ENCODE measurements around the gene FOXN3. TPM values are rescaled to one million over a fixed set of nuclear protein-coding genes. Genes with fewer than 3 reads are reported as not detected.
A peak's percentile ranks its signal among the peaks of the same experiment; 100 is the strongest.

FOXN3 gene
- polyA plus RNA-seq, 3 donors = 38.7 to 57.4 (median 42.0) TPM

GRCh38 chr14:89340200-89341181 lies 76.5 kb downstream of the FOXN3 start:
- Histone ChIP-seq H3K4me2 (replicated peaks; ENCODE audit: extremely low read depth, low read length, poor library complexity, severe bottlenecking) (no peak overlapping the region), H3K9me3 (replicated peaks in 1 of 2; ENCODE audit: control insufficient read depth in 1 of 2, insufficient read depth in 1 of 2, low read length in 2 of 2) (no peaks in the 10 kb centered on the region), H3K27ac (ENCODE audit: low read depth in 1 of 2, low read length in 2 of 2) (peak overlapping the region in 1 of 2 donors; percentile 37), H3K27me3 (ENCODE audit: control insufficient read depth in 2 of 2, insufficient read depth in 2 of 2, low read length in 2 of 2) (no peaks in the 10 kb centered on the region), H3K36me3 (replicated peaks in 1 of 2; ENCODE audit: control insufficient read depth in 1 of 2, insufficient read depth in 2 of 2, low read length in 2 of 2) (peaks cover 0 to 12% of the 10 kb centered on the region in 2 donors), H4K20me1 (ENCODE audit: insufficient read depth, low read length) (peaks cover 98% of the 10 kb centered on the region), H3K79me2 (ENCODE audit: insufficient read depth, low read length) (peaks cover 91% of the 10 kb centered on the region), H3K9ac (ENCODE audit: insufficient read depth, low read length, poor library complexity, severe bottlenecking) (no peak overlapping the region), H3K4me1 (ENCODE audit: control insufficient read depth in 1 of 2, insufficient read depth in 2 of 2, low read length in 2 of 2) (peaks cover 18 to 22% of the 10 kb centered on the region in 2 donors), H2AFZ (ENCODE audit: insufficient read depth, low read depth, low read length, poor library complexity, severe bottlenecking) (no peak overlapping the region), H3K4me3 (replicated peaks in 1 of 3; ENCODE audit: low read depth in 2 of 3, low read length in 3 of 3) (no peak overlapping the region)
- Mint-ChIP-seq H3K27me3 (ENCODE audit: low read depth in 3 of 3) (no peaks in the 10 kb centered on the region), H3K4me1 (peaks cover 36% of the 10 kb centered on the region), H3K36me3 (peaks cover 20 to 32% of the 10 kb centered on the region in 2 donors), H3K27ac (peak overlapping the region in 6 of 7 donors; percentile 33 to 82 (median 47)), H3K4me3 (no peak overlapping the region), H3K9me3 (no peaks in the 10 kb centered on the region)
- intact Hi-C loops (cut with micrococcal nuclease) = loop anchor here in 1 of 2 donors (5.0 kb wide), 1 partner anchor 33 kb away; no protein-coding TSS in a partner anchor
- WGBS (ENCODE audit: insufficient coverage) = 91% methylated on average over 5 of the region's 12 CpGs
- TF ChIP-seq CTCF (IDR thresholded peaks at IDR 0.05) = no peak
- no peak for DNase-seq

- Histone ChIP-seq H3K4me1 (ENCODE audit: control insufficient read depth in 1 of 2, insufficient read depth in 2 of 2, low read length in 2 of 2) (peaks cover 18 to 22% of the 10 kb centered on the region in 2 donors), H3K4me3 (replicated peaks in 1 of 3; ENCODE audit: low read depth in 2 of 3, low read length in 3 of 3) (no peak overlapping the region), H2AFZ (ENCODE audit: insufficient read depth, low read depth, low read length, poor library complexity, severe bottlenecking) (no peak overlapping the region), H3K27me3 (ENCODE audit: control insufficient read depth in 2 of 2, insufficient read depth in 2 of 2, low read length in 2 of 2) (no peaks in the 10 kb centered on the region), H3K9ac (ENCODE audit: insufficient read depth, low read length, poor library complexity, severe bottlenecking) (no peak overlapping the region), H4K20me1 (ENCODE audit: insufficient read depth, low read length) (peaks cover 98% of the 10 kb centered on the region), H3K4me2 (replicated peaks; ENCODE audit: extremely low read depth, low read length, poor library complexity, severe bottlenecking) (no peak overlapping the region), H3K36me3 (replicated peaks in 1 of 2; ENCODE audit: control insufficient read depth in 1 of 2, insufficient read depth in 2 of 2, low read length in 2 of 2) (peaks cover 0 to 12% of the 10 kb centered on the region in 2 donors), H3K27ac (ENCODE audit: low read depth in 1 of 2, low read length in 2 of 2) (peak overlapping the region in 1 of 2 donors; percentile 37), H3K9me3 (replicated peaks in 1 of 2; ENCODE audit: control insufficient read depth in 1 of 2, insufficient read depth in 1 of 2, low read length in 2 of 2) (no peaks in the 10 kb centered on the region), H3K79me2 (ENCODE audit: insufficient read depth, low read length) (peaks cover 87% of the 10 kb centered on the region)
- Mint-ChIP-seq H3K9me3 (no peaks in the 10 kb centered on the region), H3K4me3 (no peak overlapping the region), H3K27ac (peak overlapping the region in 5 of 7 donors; percentile 33 to 63 (median 48)), H3K36me3 (peaks cover 13 to 30% of the 10 kb centered on the region in 2 donors), H3K4me1 (peaks cover 35% of the 10 kb centered on the region), H3K27me3 (ENCODE audit: low read depth in 3 of 3) (no peaks in the 10 kb centered on the region)
- intact Hi-C loops (cut with micrococcal nuclease) = no loop called here
- DNase-seq = no peak
- no peak for TF ChIP-seq CTCF (IDR thresholded peaks at IDR 0.05)
- WGBS (ENCODE audit: insufficient coverage) = 44% methylated on average over 6 of the region's 9 CpGs
These were observed 77.5 kb downstream of the FOXN3 start for GRCh38 chr14:89339579-89339978.

All from CD14-positive monocyte (primary cell).